Measurements from ENCODE around the gene CRYGN. TPM values are rescaled to one million over a fixed set of nuclear protein-coding genes. Genes with fewer than 3 reads are reported as not detected.

The CRYGN gene
- total and polyA plus RNA-seq, 2 experiments from 2014 or later: 0.59 to 1.5 TPM

GRCh38 chr7:151404216-151405011 is 35.5 kb downstream of the CRYGN start (continued):
- TF ChIP-seq ZNF462 (CRISPR knock-in tag; IDR thresholded peaks at IDR 0.05): no peak
- no peak for TF ChIP-seq CTCF (conservative IDR thresholded peaks at IDR 0.05; ENCODE audit: low read depth in 2 of 2)
- TF ChIP-seq JUNB (IDR thresholded peaks at IDR 0.05; ENCODE audit: unreplicated experiment): no peak
- no peak for TF ChIP-seq EZH2phosphoT487 (IDR thresholded peaks at IDR 0.05; ENCODE audit: unreplicated experiment)

GRCh38 chr7:151403764-151404163 is 36.2 kb downstream of the CRYGN start:
- H2AFZ ChIP-seq: no peak overlapping the region
- H3K36me3 ChIP-seq (ENCODE audit: insufficient read depth): no peaks in the 10 kb centered on the region
- peaks cover 1% of the 10 kb centered on the region for H3K36me3 Mint-ChIP-seq (ENCODE audit: low read depth)
- H3F3A ChIP-seq (replicated peaks; ENCODE audit: low read depth): peaks cover 8% of the 10 kb centered on the region; the same call in 1 of the 2 replicates
- no peak overlapping the region for H3K27ac ChIP-seq (ENCODE audit: low read depth)
- peaks cover 29% of the 10 kb centered on the region for H3K27me3 Mint-ChIP-seq (ENCODE audit: insufficient read depth, low read depth, poor library complexity)
- no peaks in the 10 kb centered on the region for H3K9me2 ChIP-seq (ENCODE audit: insufficient read depth)
- no peak overlapping the region for H3K4me3 Mint-ChIP-seq
- 0 out of 2 replicates have a peak, but pooled peaks cover 3% of the 10 kb centered on the region for H3K27me3 ChIP-seq (ENCODE audit: insufficient read depth)
- H3K9me3 Mint-ChIP-seq: no peaks in the 10 kb centered on the region
- no peaks in the 10 kb centered on the region; the same call in 1 of the 2 replicates for H4K20me1 ChIP-seq (replicated peaks; ENCODE audit: insufficient read depth)
- H3K4me1 ChIP-seq (ENCODE audit: insufficient read depth): peaks cover 6% of the 10 kb centered on the region; the same call in 1 of the 2 replicates
- peaks cover 36% of the 10 kb centered on the region for H3K4me1 Mint-ChIP-seq
- no peak overlapping the region for H3K4me3 ChIP-seq
- DNase-seq (ENCODE audit: low spot score): no peak
- no peak overlapping the region for H3K4me2 ChIP-seq
- no peaks in the 10 kb centered on the region; the same call in 1 of the 2 replicates for H3K79me2 ChIP-seq (replicated peaks; ENCODE audit: insufficient read depth)
- no peak overlapping the region for H3K27ac Mint-ChIP-seq
- ATAC-seq: no peak
- no peak for TF ChIP-seq NANOG (IDR thresholded peaks at IDR 0.05; ENCODE audit: borderline replicate concordance)
- no peak for TF ChIP-seq CTCF (conservative IDR thresholded peaks at IDR 0.05; ENCODE audit: low read depth in 2 of 2)
- TF ChIP-seq, protein P1, sequence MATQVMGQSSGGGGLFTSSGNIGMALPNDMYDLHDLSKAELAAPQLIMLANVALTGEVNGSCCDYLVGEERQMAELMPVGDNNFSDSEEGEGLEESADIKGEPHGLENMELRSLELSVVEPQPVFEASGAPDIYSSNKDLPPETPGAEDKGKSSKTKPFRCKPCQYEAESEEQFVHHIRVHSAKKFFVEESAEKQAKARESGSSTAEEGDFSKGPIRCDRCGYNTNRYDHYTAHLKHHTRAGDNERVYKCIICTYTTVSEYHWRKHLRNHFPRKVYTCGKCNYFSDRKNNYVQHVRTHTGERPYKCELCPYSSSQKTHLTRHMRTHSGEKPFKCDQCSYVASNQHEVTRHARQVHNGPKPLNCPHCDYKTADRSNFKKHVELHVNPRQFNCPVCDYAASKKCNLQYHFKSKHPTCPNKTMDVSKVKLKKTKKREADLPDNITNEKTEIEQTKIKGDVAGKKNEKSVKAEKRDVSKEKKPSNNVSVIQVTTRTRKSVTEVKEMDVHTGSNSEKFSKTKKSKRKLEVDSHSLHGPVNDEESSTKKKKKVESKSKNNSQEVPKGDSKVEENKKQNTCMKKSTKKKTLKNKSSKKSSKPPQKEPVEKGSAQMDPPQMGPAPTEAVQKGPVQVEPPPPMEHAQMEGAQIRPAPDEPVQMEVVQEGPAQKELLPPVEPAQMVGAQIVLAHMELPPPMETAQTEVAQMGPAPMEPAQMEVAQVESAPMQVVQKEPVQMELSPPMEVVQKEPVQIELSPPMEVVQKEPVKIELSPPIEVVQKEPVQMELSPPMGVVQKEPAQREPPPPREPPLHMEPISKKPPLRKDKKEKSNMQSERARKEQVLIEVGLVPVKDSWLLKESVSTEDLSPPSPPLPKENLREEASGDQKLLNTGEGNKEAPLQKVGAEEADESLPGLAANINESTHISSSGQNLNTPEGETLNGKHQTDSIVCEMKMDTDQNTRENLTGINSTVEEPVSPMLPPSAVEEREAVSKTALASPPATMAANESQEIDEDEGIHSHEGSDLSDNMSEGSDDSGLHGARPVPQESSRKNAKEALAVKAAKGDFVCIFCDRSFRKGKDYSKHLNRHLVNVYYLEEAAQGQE (IDR thresholded peaks at IDR 0.05; ENCODE audit: unreplicated experiment): no peak

Measured in GM23338 (cell line).